Activated naive CD8-positive, alpha-beta T cell treated with anti-CD3 and anti-CD28 coated beads, Interleukin-2, amount 50 U/mL, for 24 hours (primary cell): Measurements from ENCODE around the gene SP6.

Source experiments
- ATAC-seq: fragments of 150-1000 bp; cut with Tn5 transposase; one replicate; pipeline ENCODE4 v1.10.0; 2021
- DNase-seq: peaks from one replicate; pipeline ENCODE4 v3.0.0; 2021
- H3K27ac Mint-ChIP-seq: one replicate; pipeline ENCODE4 v1.8.0; 2021; ENCODE audit warnings: mild to moderate bottlenecking, mixed read lengths
- H3K27me3 Mint-ChIP-seq: one replicate; pipeline ENCODE4 v1.8.0; 2021; ENCODE audit warnings: mixed read lengths
- H3K36me3 Mint-ChIP-seq: one replicate; pipeline ENCODE4 v1.8.0; 2021; ENCODE audit warnings: low read depth, mixed read lengths
- H3K4me1 Mint-ChIP-seq: one replicate; pipeline ENCODE4 v1.8.0; 2021; ENCODE audit warnings: mixed read lengths
- H3K4me3 Mint-ChIP-seq: one replicate; pipeline ENCODE4 v1.8.0; 2021; ENCODE audit warnings: mild to moderate bottlenecking, moderate library complexity, mixed read lengths
- H3K9me3 Mint-ChIP-seq: one replicate; pipeline ENCODE4 v1.8.0; 2021; ENCODE audit warnings: mixed read lengths

SP6 gene

DNA sequence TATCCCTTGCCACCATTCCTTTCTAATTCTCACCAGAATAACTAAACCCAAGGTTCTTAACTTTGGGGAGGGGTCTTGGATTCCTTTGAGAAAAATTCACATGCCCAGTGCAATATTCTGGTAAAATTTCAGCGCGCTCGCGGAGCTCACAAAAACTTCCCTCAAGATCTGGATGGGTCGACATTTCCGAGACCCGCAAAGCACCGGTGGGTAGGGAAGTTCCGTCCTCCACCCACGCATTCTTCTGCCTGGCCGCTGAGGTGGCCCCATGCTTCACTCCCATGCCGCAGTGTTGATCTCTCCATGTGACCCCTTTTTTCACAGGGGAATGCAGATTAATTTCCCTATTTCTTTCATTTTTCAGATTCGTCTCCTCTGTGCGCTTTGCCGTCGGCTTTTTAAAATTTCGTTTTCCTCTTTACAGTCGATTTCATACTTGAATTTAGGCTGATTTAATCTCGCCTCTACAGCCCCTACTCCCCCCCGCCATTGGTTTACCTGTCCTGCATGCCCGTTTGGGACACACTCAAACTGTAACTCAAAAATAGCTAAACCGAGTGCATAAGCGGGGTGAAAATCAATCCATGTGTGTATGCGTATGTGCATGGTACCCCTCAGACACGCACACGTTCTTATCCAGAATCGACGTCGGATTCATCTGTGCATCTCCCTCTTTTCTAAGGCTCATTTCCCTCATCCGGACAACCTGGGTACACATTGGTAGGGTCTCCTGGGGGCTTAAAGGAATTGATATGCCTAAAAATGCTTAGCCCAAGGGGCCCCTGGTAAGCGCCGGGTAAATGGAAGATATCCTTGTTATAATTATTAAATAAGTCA is 1.4 kb upstream of the SP6 start:
- ATAC-seq (no peak), DNase-seq (peak; percentile 20)
- H3K27me3 Mint-ChIP-seq = peaks cover 73% of the 10 kb centered on the region
- no peak overlapping the region for H3K27ac Mint-ChIP-seq
- H3K36me3 Mint-ChIP-seq = no peaks in the 10 kb centered on the region
- H3K4me3 Mint-ChIP-seq = peak overlapping the region; percentile 24
- no peaks in the 10 kb centered on the region for H3K9me3 Mint-ChIP-seq
- H3K4me1 Mint-ChIP-seq = peaks cover 19% of the 10 kb centered on the region

DNA sequence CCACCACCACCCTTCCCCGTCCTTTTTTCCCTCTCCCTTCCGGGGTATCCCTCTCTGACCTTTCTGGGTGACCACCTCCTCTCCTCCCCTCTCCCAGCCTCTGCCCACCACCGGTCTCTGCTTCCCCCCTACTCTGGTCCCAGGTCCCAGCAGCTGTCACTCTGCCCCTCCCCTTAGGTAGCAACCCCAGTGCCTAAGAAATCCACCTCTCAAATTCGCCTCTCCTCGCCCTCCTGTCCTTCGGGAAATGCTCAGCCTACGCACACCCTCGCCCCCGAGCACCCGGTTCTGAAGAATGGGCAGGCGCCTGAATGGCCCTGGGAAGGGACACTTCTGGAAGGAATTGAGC is 775 bp upstream of the SP6 start:
- peak overlapping the region; percentile 24 for H3K4me3 Mint-ChIP-seq
- ATAC-seq (no peak), DNase-seq (no peak)
- H3K36me3 Mint-ChIP-seq = no peaks in the 10 kb centered on the region
- H3K9me3 Mint-ChIP-seq = no peaks in the 10 kb centered on the region
- H3K27ac Mint-ChIP-seq = no peak overlapping the region
- H3K27me3 Mint-ChIP-seq = peaks cover 79% of the 10 kb centered on the region
- peaks cover 19% of the 10 kb centered on the region for H3K4me1 Mint-ChIP-seq

DNA sequence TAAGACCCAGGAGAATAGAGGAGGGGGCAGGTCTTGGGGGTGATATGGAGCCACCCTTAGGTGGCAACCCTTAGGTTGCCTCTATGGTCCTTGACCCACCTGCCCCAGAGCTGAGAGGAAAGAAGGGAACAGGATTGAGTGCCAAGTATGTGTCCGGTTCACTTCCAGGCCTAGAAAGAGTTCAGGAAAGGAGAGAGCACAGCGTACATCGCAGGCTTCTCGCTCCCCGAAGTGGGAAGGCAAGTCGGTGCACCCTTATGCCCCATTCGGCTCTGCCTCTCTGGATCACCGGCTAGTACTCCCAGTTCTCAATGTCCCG is 631 bp downstream of the SP6 start:
- Mint-ChIP-seq H3K9me3 (no peaks in the 10 kb centered on the region), H3K4me1 (peaks cover 19% of the 10 kb centered on the region), H3K27ac (no peak overlapping the region), H3K4me3 (peak overlapping the region; percentile 24), H3K36me3 (no peaks in the 10 kb centered on the region), H3K27me3 (peaks cover 86% of the 10 kb centered on the region)
- DNase-seq (no peak), ATAC-seq (no peak)

DNA sequence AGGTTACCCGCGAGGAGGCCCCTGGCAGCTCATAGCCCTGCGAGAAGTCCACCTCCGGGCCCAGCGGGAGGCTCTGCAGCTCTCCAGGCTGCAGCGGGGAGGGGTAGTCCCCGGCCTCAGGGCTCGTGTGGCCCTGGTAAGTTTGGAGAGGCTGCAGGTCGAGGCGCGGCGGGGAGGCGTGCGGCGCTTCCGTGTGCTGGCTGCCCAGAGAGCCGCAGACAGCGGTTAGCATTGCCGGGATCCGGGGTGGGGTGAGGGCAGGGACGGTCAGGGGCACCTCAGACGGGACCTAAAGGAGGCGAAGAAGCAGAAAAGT is 2.8 kb downstream of the SP6 start:
- Mint-ChIP-seq H3K27me3 (peaks cover 76% of the 10 kb centered on the region), H3K4me1 (peaks cover 20% of the 10 kb centered on the region), H3K27ac (no peak overlapping the region), H3K4me3 (no peak overlapping the region), H3K36me3 (no peaks in the 10 kb centered on the region), H3K9me3 (no peaks in the 10 kb centered on the region)
- ATAC-seq (no peak), DNase-seq (no peak)

DNA sequence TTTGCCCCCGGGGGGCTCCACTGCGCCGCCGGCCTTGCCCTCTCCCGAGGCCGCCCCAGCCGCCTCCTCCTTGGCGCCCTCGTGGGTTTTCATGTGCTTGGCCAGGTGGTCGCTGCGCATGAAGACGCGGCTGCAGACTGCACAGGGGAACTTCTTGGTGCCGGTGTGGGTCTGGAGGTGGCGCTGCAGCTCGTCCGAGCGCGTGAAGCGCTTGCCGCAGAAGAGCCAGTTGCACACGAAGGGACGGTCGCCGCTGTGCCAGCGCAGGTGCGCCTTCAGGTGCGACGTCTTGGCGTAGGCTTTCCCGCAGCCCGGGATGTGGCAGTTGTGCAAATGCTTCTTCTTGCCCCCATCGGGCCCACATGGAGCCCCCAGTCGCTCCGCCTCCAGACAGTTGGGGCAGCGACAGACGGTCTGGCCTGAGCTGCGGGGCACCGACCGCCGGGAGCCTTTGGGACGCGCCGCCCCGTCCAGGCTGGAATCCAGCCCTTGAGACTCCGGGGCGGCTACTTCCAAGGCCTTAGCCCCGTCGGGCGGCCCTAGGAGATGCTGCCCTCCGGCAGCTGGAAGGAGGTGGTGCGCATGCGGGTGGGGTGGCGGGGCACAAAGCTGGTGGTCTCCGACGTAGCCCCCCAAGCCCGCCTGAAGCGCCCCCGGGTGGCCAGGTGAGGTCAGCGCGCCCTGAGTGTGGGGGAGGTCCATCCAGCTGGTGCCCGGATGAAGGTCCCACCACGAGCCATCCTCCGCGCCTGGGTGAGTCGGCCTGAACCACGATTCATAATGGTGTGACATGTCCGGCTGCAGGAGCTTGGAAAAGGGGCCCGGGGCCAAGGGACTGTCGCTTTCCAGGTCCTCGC is 3.4 kb downstream of the SP6 start:
- Mint-ChIP-seq H3K27me3 (peaks cover 70% of the 10 kb centered on the region), H3K4me1 (peaks cover 24% of the 10 kb centered on the region), H3K36me3 (no peaks in the 10 kb centered on the region), H3K9me3 (no peaks in the 10 kb centered on the region), H3K27ac (no peak overlapping the region), H3K4me3 (no peak overlapping the region)
- DNase-seq (peak; percentile 38), ATAC-seq (peak; percentile 21)

DNA sequence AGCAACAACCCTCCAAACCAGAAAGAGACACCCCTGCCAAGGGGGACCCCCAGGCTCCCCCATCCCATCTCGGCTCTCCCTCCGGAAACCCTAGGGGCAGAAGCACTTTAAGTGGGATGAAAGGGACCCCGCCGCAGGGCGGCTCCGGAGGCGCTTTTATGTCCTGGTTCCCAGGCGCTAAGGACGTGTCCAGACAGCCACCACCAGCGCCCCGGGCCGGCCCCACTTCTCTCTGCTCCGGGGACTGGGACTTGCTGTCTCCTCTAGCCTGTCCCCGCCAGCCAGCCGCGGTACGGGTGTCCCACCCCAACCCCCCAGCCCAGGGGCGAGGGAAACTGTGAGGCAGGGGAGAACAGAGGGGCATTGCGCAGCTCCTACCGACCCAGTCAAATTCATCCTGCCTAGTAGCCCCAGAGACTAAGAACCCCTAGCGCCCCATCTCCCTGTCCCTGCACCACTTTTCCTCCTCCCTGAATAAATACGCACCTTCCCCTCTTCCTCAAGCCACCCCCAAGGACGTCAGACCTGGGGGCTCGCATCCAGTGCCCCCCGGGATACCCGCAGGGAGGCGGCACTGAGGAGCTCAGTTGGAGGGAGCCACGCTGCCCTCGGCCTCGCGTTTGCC is 4.1 kb downstream of the SP6 start:
- DNase-seq (no peak), ATAC-seq (no peak)
- Mint-ChIP-seq H3K4me3 (no peak overlapping the region), H3K27me3 (peaks cover 63% of the 10 kb centered on the region), H3K4me1 (peaks cover 23% of the 10 kb centered on the region), H3K27ac (no peak overlapping the region), H3K36me3 (no peaks in the 10 kb centered on the region), H3K9me3 (no peaks in the 10 kb centered on the region)

DNA sequence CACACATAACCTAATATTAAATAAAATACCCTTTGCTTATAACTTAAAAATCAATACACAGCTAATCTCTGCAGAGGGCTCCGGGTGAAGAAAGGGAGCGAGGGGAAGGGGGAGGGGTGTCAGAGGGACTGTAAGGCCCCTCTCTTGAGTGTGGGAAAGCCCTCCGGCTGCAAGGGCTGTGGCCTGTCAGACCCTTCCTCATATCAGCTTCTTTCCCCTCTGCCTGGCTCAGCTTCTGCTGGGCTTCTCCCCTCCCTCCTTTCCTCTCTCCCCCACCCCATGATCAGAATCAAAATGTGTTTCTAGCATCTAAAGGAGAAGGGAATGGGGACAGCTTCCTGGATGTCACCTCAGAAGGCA is 5.3 kb downstream of the SP6 start:
- Mint-ChIP-seq H3K4me3 (no peak overlapping the region), H3K4me1 (peaks cover 25% of the 10 kb centered on the region), H3K27ac (no peak overlapping the region), H3K36me3 (no peaks in the 10 kb centered on the region), H3K9me3 (no peaks in the 10 kb centered on the region), H3K27me3 (peaks cover 58% of the 10 kb centered on the region)
- no peak for ATAC-seq
- DNase-seq = no peak

DNA sequence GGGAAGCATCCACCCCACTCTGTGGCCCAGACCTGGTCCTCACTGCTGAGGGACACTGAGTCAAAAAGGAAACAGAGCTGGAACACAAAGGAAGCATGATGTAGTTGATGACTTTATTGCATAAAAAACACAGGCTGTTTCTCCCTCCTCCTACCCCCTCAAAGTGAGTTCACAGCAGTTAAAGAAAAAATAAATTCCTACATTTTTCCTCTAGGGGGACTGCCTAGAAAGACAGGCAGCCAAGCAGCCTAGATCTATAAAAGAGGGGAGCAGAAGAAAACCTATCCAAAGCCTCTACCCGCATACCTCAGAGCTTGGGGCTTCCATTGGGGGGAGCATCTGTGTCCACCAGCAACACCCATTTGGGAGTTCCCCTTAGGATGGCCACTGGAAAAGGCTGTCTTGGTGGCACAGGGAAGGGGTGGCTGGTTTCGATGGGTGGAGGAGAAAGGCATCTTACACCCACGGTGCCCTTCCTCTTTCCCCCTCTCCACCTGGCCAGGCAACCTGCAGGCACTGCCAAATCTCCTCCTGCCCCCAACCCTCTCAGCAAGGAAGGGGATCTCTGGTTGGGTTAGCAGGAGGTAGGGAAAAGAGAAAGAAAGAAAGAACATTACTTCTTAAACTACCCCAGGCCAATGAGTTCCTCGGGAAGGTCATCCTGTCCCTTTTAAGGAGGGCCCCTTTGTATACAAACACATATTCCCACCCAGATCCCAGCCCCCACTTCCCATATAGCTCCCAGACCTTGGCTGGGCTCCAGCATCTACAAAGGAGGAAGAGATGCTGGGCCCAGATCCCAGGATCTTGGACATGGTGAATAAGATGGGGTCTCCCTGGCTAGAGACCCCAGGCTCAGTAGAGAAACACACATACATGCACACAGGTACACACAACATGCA is 5.9 kb downstream of the SP6 start:
- no peak for ATAC-seq
- no peak overlapping the region for H3K4me3 Mint-ChIP-seq
- peaks cover 25% of the 10 kb centered on the region for H3K4me1 Mint-ChIP-seq

DNA sequence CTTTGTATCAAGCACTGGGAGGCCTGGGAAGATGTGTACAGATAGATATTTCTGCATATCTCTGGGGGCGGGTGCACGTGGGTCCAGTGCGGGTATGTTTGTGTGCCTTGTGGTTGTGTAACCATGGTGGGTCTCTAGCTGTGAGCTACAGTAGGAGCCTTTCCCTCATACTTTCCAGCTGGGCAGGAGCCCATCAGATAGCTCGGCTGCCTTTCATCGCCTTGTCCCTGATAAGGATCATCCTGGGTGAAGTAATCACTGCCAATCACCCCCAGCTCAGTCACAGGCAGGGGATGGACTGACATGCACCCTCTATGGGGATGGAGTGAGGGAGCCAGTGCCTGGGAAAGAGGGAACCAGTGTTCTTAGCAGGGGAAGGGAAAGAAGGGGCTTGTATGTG is 6.7 kb downstream of the SP6 start:
- DNase-seq = no peak
- H3K4me3 Mint-ChIP-seq = no peak overlapping the region
- H3K9me3 Mint-ChIP-seq = no peaks in the 10 kb centered on the region
- no peak overlapping the region for H3K27ac Mint-ChIP-seq
- H3K36me3 Mint-ChIP-seq = no peaks in the 10 kb centered on the region
- H3K27me3 Mint-ChIP-seq = peaks cover 43% of the 10 kb centered on the region
- no peak for ATAC-seq
- peaks cover 27% of the 10 kb centered on the region for H3K4me1 Mint-ChIP-seq

More for the DNA sequence above, 5.9 kb downstream of the SP6 start:
- Mint-ChIP-seq H3K9me3 (no peaks in the 10 kb centered on the region), H3K36me3 (no peaks in the 10 kb centered on the region), H3K27me3 (peaks cover 52% of the 10 kb centered on the region), H3K27ac (no peak overlapping the region)
- DNase-seq = no peak

DNA sequence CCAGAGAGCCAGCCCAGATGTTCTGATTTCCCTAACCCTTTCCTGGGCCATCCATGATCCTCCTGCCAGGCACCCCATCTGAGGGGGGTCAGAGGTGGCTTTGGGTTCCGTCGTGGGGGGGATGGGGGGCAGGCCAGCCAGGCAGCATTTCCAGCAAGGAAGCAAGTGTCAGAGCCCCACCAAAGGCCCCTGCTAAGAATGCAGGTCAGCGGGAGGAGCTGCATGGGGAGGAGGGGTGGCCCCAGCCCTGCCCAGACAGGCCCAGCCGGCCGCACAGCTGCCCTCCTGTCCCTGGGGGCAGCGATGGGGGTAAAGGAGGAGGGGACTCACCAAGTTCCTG is 7.6 kb downstream of the SP6 start:
- H3K4me1 Mint-ChIP-seq = peaks cover 27% of the 10 kb centered on the region
- H3K36me3 Mint-ChIP-seq = no peaks in the 10 kb centered on the region
- no peak for DNase-seq
- H3K27me3 Mint-ChIP-seq = peaks cover 34% of the 10 kb centered on the region
- no peak overlapping the region for H3K4me3 Mint-ChIP-seq
- ATAC-seq = no peak
- no peaks in the 10 kb centered on the region for H3K9me3 Mint-ChIP-seq
- H3K27ac Mint-ChIP-seq = no peak overlapping the region

DNA sequence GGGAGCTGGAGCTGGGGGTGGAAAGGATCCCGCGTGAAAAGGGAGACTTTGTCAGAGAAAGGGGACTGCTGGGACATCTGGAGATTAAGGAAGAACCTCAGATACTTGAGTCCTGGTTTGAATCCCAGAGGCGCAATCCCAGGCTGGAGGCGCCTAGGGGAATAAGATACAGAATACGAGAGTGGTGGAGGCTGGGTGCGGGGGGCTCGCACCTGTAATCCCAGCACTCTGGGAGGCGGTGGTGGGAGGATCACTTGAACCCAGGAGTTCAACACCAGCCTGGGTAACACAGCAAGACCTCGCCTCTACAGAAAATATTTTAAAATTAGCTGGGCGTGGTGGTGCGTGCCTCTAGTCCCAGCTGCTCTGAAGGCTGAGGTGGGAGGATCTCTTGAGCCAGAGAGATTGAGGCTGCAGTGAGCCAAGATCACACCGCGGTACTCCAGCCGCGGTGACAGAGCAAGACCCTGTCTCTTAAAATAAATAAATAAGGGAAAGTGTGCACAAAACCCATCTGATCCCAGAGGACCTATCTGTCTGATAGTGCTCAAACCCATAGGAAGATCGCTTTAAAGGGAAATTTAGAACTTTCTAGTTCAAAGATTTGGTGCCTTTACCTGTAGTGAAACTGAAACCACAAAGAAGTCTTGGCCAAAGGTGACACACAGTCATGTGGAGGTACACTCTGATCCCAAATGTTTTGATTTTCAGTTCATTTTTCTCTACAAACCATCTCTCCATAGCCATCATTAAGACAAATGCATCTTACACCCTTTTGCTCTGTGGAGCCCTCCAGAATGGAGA is 9.3 kb downstream of the SP6 start:
- ATAC-seq = no peak
- Mint-ChIP-seq H3K4me3 (peak overlapping the region; percentile 93), H3K4me1 (peaks cover 27% of the 10 kb centered on the region)

DNA sequence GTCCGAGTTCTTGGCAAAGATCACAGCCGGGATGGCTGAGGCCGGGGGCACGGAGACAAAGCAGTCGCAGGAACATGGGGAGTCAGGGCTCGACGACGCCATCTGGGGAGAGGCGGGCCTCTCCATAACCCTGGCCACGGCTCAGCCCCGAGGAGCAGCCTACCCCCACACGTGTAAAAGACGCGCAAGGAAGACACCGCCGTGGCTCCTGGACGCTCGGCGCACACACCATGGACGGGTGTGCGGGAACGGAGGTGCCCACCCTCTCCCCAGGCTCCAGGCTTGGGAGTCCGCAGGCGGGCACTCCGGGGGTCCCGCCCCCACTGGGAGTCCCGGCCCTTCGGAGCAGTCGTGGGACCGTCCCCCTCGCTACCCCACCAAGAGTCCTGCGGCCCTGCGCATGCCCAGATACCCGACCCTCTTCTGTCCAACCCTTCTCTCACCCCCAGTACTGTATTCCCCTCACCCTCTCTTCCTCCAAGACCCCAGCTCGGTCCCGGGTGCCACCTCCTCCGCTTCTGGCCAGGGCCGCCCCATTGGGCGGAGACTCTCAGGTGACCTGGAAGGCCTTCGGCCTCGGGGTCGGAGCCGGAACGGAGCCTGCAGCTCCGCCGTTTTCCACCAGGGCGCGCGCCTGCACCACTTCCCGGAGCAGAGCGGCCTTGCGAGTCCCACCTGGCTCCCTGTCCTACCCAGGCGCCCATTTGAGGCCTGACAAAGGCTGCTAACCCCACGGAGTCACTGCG is 10.0 kb downstream of the SP6 start, which contains the start of gene SCRN2:
SCRN2 (minus strand) TSS at position 532 of the 746 bp plus-strand sequence; CDS start at position 102, 430 bp downstream.
- H3K36me3 Mint-ChIP-seq = no peaks in the 10 kb centered on the region
- peak within 1 kb of the TSS; percentile 93 for H3K4me3 Mint-ChIP-seq
- DNase-seq (peak; percentile 95), ATAC-seq (peak; percentile 90)
- peaks cover 18% of the 10 kb centered on the region for H3K27me3 Mint-ChIP-seq
- H3K4me1 Mint-ChIP-seq = peaks cover 28% of the 10 kb centered on the region
- H3K9me3 Mint-ChIP-seq = no peaks in the 10 kb centered on the region
- H3K27ac Mint-ChIP-seq = peak within 1 kb of the TSS; percentile 89

More for the DNA sequence above, 9.3 kb downstream of the SP6 start:
- peak overlapping the region; percentile 89 for H3K27ac Mint-ChIP-seq
- no peak for DNase-seq
- no peaks in the 10 kb centered on the region for H3K36me3 Mint-ChIP-seq
- H3K9me3 Mint-ChIP-seq = no peaks in the 10 kb centered on the region
- H3K27me3 Mint-ChIP-seq = peaks cover 25% of the 10 kb centered on the region
